GM12891 (cell line): ENCODE results near the gene ABCA6.

ENCODE experiments used
- PAX5 ChIP-seq: IDR thresholded peaks from 2 replicates; pipeline ENCODE4 v1.6.1; 2011; ENCODE audit warnings: low read length, moderate library complexity, mild to moderate bottlenecking; ENCODE audit not compliant: insufficient read depth, severe bottlenecking
- POLR2A ChIP-seq: IDR thresholded peaks from 2 replicates; pipeline ENCODE4 v1.6.1; 2011; ENCODE audit warnings: low read depth, low read length, control low read depth
- POLR2AphosphoS5 ChIP-seq: IDR thresholded peaks from 2 replicates; pipeline ENCODE4 v1.6.1; 2011; ENCODE audit warnings: low read depth, low read length, control low read depth
- SPI1 ChIP-seq: IDR thresholded peaks from 2 replicates; pipeline ENCODE4 v1.6.1; 2011; ENCODE audit warnings: low read depth, low read length, control low read depth
- TAF1 ChIP-seq: IDR thresholded peaks from 2 replicates; pipeline ENCODE4 v1.6.1; 2011; ENCODE audit warnings: low read depth, low read length, control low read depth

DNA sequence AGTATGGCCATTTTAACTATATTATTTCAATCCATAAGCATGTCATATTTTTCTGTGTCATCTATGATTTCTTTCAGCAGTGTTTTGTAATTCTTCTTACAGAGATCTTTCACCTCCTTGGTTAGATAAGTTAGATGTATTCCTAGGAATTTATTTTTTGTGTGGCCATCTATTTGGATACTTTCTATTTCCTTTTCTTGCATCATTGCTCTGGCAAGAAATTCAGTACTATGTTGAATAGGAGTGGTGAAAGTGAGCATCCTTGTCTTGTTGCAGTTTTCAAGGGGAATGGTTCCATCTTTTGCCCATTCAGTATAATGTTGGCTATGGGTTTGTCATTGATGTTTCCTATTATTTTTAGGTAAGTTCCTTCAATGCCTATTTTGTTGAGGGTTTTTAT, 65.9 kb downstream of the ABCA6 start:
- TF ChIP-seq POLR2A (no peak), POLR2AphosphoS5 (no peak), TAF1 (no peak), SPI1 (no peak), PAX5 (no peak)
